ENCODE measurements around the gene CYTH4.

The CYTH4 gene

GRCh38 chr22:37258005-37258752 is 24.1 kb upstream of the CYTH4 start:
- TF ChIP-seq GATA1 (IDR thresholded peaks at IDR 0.05; ENCODE audit: low read depth, low read length) (no peak), POLR2A (IDR thresholded peaks at IDR 0.05; ENCODE audit: low read length) (no peak)
- DNase-seq, result no peak

DNA sequence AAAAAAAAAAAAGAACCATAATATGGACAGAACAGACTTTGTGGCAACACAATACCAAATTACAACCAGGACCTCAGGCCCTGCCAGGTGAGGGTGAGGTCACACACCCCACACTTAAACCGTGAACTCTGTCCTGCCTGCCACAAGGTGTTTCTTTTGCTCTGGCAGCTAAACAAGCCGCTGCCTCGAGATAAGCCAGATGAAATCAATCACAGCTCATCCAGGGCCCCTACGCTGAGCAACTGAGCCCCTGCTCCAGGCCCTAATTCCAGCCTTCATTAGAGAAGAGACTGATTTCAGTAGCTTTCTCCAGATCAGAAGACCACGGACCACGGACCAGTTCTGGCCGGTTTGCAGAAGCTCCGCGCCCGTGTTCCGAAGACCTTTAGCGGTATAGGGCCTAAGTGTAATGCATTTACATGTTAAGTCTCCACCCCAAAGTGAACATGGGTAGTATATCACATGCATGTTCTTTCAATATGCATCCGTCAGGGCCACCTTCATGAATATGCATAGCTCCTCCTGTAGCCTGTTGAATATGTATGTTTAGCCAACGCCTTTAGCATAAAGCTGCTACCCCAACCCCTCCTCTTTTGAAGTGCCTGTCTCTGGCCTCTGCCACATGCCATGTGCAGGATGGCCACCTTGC is 23.4 kb upstream of the CYTH4 start:
- TF ChIP-seq GATA1 (IDR thresholded peaks at IDR 0.05; ENCODE audit: low read depth, low read length), result no peak
- no peak for TF ChIP-seq POLR2A (IDR thresholded peaks at IDR 0.05; ENCODE audit: low read length)
- no peak for DNase-seq

DNA sequence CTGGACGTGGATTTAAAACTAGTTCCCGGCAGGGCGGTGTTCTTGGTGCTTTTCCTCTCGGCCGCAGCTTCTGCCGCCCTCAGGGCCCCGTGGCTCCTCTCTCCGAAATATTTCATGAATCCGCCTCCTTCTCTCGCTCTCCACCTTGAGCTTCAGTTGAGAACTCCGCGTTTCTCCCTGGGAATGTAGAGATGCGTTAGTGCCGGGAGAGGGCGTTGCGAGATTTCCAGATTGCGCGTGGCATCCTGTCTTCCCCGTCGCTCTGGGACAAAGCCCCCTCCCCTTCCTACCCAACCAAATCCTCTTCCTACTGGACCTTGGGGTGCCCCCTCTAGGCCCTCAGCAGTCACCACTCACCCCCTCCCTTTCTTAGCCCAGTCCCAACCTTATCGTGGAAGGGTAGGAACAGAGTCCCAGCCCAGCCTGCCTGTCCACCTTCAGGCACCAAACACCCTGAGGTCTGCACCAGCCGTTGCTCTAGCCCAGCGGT is 22.7 kb upstream of the CYTH4 start:
- DNase-seq, result peak; percentile 23 to 49

DNA sequence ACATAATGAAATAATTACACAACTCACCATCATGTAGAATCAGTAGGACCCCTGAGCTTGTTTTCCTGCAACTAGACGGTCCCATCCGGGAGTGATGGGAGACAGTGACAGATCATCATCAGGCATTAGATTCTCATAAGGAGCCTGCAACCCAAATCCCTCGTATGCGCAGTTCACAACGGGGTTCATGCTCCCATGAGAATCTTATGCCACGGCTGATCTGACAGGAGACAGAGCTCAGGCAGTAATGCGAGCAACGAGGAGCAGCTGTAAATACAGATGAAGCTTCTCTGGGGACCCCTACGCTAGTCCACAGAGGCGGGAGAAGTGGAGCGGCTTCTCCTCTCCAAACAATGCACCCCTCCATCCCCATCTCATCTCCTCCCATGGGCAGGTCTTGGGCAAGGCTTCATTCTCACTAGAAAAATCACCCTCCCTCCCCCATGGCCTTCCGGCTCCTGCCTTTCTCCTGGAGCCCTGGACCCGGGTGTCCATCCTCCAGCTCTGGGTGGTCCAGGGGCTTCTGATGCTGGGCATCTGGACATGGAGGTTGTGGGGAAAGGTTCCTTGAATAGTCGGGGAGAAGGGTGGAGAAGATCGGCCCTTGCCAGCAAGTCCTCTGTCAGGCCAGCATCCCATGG is 22.0 kb upstream of the CYTH4 start:
- no peak for TF ChIP-seq POLR2A (IDR thresholded peaks at IDR 0.05; ENCODE audit: low read length)
- no peak for DNase-seq

More for the DNA sequence above, 22.7 kb upstream of the CYTH4 start:
- TF ChIP-seq POLR2A (IDR thresholded peaks at IDR 0.05; ENCODE audit: low read length) (no peak), GATA1 (IDR thresholded peaks at IDR 0.05; ENCODE audit: low read depth, low read length) (no peak)

- DNase-seq, result peak; percentile 61 to 73
- TF ChIP-seq GATA1 (IDR thresholded peaks at IDR 0.05; ENCODE audit: low read depth, low read length) (no peak), POLR2A (IDR thresholded peaks at IDR 0.05; ENCODE audit: low read length) (no peak)
Observed at GRCh38 chr22:37260901-37261336, 21.4 kb upstream of the CYTH4 start.

GRCh38 chr22:37262346-37262745 is 20.0 kb upstream of the CYTH4 start:
- DNase-seq, result no peak
- TF ChIP-seq POLR2A (IDR thresholded peaks at IDR 0.05; ENCODE audit: low read length), result no peak
- TF ChIP-seq GATA1 (IDR thresholded peaks at IDR 0.05; ENCODE audit: low read depth, low read length), result no peak

DNA sequence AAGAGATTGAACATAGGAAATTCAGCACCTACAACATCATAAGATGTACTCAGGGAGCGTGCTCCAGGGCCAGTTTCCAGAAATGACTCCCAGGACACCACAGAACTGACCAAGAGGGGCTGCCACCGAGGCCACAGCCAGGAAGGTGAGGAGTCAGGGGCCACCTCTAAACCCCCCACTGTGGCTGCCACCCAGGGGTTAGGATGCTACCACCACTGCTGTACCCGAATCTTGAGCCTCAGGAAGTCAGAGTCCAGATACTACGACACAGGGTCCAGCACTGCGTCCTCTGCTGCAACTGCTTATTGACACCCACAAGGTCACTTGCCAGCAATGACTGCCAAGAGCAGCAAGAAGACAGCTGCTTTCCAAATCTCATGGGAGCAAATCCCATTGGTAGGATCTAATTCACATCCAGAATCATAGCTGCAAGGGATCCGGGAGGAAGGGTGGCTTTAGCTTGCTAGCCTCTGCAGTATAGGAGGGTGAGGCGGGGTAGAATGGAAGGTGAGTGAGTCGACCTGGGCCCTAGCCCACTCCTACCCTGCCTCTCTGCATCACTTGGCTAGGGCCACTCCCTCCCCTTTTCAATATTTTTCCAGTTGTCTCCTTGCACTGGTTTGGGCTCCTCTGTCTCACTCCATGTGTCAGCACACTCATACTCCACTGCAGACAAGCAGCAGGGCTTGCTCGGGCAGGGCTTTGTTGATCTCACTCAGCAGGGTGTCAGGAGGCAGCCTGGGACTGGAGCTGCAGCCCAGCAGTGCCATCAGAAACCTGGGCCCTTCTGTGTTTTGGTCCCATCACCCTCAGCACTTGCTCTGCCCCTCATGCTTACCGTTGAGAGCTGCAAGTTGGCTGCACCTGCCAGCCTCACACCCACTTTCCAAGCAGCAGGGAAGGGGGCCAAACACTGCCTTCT is 18.1 kb upstream of the CYTH4 start:
- peak; percentile 14 to 20 for DNase-seq
- no peak for TF ChIP-seq POLR2A (IDR thresholded peaks at IDR 0.05; ENCODE audit: low read length)

GRCh38 chr22:37266581-37267134 is 15.7 kb upstream of the CYTH4 start:
- DNase-seq, result no peak
- TF ChIP-seq GATA1 (IDR thresholded peaks at IDR 0.05; ENCODE audit: low read depth, low read length) (no peak), POLR2A (IDR thresholded peaks at IDR 0.05; ENCODE audit: low read length) (no peak)

DNA sequence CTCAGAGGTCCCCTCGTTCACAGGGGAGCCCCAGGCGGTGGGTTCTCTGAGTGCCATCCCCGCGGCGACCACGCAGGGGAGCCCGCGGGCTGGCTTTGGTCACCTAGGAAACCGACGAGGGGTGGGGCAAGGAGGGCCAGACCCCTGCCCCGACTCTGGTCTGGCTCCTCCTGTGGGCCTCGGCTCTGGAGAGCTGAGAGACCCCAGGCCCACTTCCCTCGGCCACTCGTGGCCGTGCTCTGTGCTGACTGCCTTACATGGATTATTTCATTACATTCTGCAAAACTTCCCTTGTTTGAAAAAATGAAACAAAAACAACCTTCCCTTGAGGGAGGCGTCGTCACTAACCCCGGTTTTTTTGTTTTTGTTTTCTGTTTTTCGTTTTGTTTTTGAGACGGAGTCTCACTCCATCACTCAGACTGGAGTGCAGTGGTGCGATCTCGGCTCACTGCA is 15.1 kb upstream of the CYTH4 start:
- peak; percentile 30 to 50 for DNase-seq
- no peak for TF ChIP-seq POLR2A (IDR thresholded peaks at IDR 0.05; ENCODE audit: low read length)
- no peak for TF ChIP-seq GATA1 (IDR thresholded peaks at IDR 0.05; ENCODE audit: low read depth, low read length)

- no peak for DNase-seq
- TF ChIP-seq POLR2A (IDR thresholded peaks at IDR 0.05; ENCODE audit: low read length) (no peak), GATA1 (IDR thresholded peaks at IDR 0.05; ENCODE audit: low read depth, low read length) (no peak)
Observed at GRCh38 chr22:37267661-37268413, 14.5 kb upstream of the CYTH4 start.

DNA sequence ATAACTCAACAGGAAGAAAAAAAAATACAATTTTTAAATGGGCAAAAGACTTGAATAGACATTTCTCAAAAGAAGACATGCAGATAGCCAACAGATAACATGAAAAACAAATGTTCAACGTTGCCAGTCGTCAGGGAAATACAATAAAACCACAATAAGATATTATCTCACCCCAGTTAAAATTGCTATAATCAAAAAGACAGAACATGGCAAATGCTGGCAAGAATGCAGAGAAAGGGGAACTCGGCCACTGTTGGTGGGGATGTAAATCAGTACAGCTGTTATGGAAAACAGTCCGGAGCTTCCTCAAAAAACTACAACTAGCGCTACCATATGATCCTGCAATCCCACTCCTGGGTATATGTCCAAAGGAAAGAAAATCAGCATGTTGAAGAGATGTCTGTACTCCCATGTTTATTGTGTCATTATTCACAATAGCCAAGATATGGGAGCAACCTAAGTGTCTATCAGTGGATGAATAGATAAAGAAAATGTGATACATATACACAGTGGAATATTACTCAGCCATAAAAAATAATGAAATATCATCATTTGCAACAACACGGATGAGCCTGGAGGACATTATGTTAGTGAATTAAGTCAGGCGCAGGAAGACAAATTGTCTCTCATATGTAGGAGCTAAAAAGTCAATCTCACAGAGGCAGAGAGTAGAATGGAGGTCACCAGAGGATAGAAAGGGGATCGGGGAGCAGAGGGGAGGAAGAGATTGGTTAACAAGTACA is 12.2 kb upstream of the CYTH4 start:
- TF ChIP-seq POLR2A (IDR thresholded peaks at IDR 0.05; ENCODE audit: low read length) (no peak), GATA1 (IDR thresholded peaks at IDR 0.05; ENCODE audit: low read depth, low read length) (no peak)
- no peak for DNase-seq

All from erythroblast (primary cell).